CD8-positive, alpha-beta memory T cell (primary cell): ENCODE results near the gene DERA. TPM values are rescaled to one million over a fixed set of nuclear protein-coding genes. Genes with fewer than 3 reads are reported as not detected.

Experiments used
- CTCF ChIA-PET: fragments of 350-600 bp; sonication (Branson Sonifier 250); formaldehyde crosslinking; loops from one replicate; lab custom pipeline; 2021; ENCODE audit warnings: antibody characterized with exemption; lab: Charles Lee
- POLR2A ChIA-PET: fragments of 350-600 bp; sonication (Branson Sonifier 250); formaldehyde crosslinking; loops from one replicate; lab custom pipeline; 2021; ENCODE audit warnings: antibody characterized with exemption; lab: Charles Lee
- DNase-seq, 5 donors: peaks; one replicate each; pipeline versions ENCODE4 v3.0.0 to v3.0.0-alpha.2; 2020 to 2022; ENCODE audit warnings: mixed read lengths in 1 of 5
- H3K27ac ChIP-seq: one replicate; pipeline ENCODE4 v1.7.0; 2013; ENCODE audit warnings: low read depth, mild to moderate bottlenecking, low read length, moderate library complexity
- H3K27me3 ChIP-seq: 2 replicates; pipeline ENCODE4 v1.7.0; 2013; ENCODE audit warnings: low read length, mild to moderate bottlenecking; ENCODE audit not compliant: insufficient read depth, poor library complexity, severe bottlenecking
- H3K36me3 ChIP-seq: 2 replicates; pipeline ENCODE4 v1.7.0; 2013; ENCODE audit warnings: mild to moderate bottlenecking, low read length, moderate library complexity; ENCODE audit not compliant: insufficient read depth
- H3K4me1 ChIP-seq: 2 replicates; pipeline ENCODE4 v1.7.0; 2013; ENCODE audit warnings: mild to moderate bottlenecking, low read length, moderate library complexity; ENCODE audit not compliant: insufficient read depth
- H3K4me3 ChIP-seq: 2 replicates; pipeline ENCODE4 v1.7.0; 2013; ENCODE audit warnings: mild to moderate bottlenecking, low read length
- H3K9me3 ChIP-seq: 2 replicates; pipeline ENCODE4 v1.7.0; 2013; ENCODE audit warnings: mild to moderate bottlenecking, low read length
- H3K27ac Mint-ChIP-seq, 8 donors: one replicate each; pipeline ENCODE4 v1.8.0; 2020 to 2021; ENCODE audit warnings: mixed read lengths in 8 of 8, mild to moderate bottlenecking in 6 of 8, inconsistent platforms in 3 of 8, moderate library complexity in 3 of 8
- H3K27me3 Mint-ChIP-seq, 2 donors: one replicate each; pipeline ENCODE4 v1.8.0; 2020 to 2021; ENCODE audit warnings: mixed read lengths in 2 of 2, mild to moderate bottlenecking in 1 of 2, moderate library complexity in 1 of 2
- H3K36me3 Mint-ChIP-seq, 3 donors: one replicate each; pipeline ENCODE4 v1.8.0; 2020 to 2021; ENCODE audit warnings: mixed read lengths in 3 of 3, inconsistent platforms in 1 of 3, mild to moderate bottlenecking in 1 of 3
- H3K4me1 Mint-ChIP-seq, 3 donors: one replicate each; pipeline ENCODE4 v1.8.0; 2020 to 2021; ENCODE audit warnings: mixed read lengths in 3 of 3, inconsistent platforms in 1 of 3, mild to moderate bottlenecking in 1 of 3
- H3K4me3 Mint-ChIP-seq, 7 donors: one replicate each; pipeline ENCODE4 v1.8.0; 2020 to 2021; ENCODE audit warnings: mixed read lengths in 7 of 7, mild to moderate bottlenecking in 6 of 7, moderate library complexity in 4 of 7, inconsistent platforms in 2 of 7
- H3K9me3 Mint-ChIP-seq, 5 donors: one replicate each; pipeline ENCODE4 v1.8.0; 2020 to 2022; ENCODE audit warnings: mixed read lengths in 5 of 5, mild to moderate bottlenecking in 3 of 5, moderate library complexity in 2 of 5, inconsistent platforms in 1 of 5
- polyA plus RNA-seq: library from polyadenylated mRNA; unstranded; fragments of 300-500 nt; fragmentation: Illumina TruSeq; gene quantifications from one replicate; pipeline ENCODE4 v1.2.3, GENCODE V29; 2021
- total RNA-seq, 2 experiments: library from RNA; stranded (reverse); gene quantifications; one replicate each; pipeline ENCODE4 v1.2.3, GENCODE V29; 2021

The DERA gene
- total and polyA plus RNA-seq, 3 experiments from 2014 or later = 25.2 to 26.6 (median 25.8) TPM

DNA sequence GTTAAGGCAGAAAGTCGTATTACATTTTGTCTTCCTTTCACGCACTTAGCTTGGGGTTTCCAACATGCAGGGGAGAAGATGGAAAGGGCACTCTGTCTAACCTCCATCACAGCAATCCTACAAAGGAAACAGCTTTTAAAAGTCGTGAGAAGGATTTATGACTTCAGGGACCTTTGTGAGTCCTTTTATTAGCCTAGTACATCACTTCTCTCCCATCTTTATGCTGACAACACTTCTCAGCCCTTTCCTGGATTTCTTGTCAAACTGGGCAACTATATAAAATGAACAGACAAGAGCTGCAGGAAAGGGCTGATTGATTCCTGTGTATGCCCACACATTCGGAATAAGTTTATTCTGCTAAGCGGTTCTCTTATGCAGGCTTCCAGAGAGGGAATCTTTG lies 159.0 kb downstream of the DERA start:
- Mint-ChIP-seq H3K27me3 (no peaks in the 10 kb centered on the region), H3K9me3 (peaks cover 0 to 4% (median 0%) of the 10 kb centered on the region in 5 donors), H3K4me3 (no peak overlapping the region), H3K27ac (no peak overlapping the region), H3K36me3 (no peaks in the 10 kb centered on the region), H3K4me1 (no peaks in the 10 kb centered on the region)
- H3K27me3 ChIP-seq = no peaks in the 10 kb centered on the region
- no peak for DNase-seq
- no peak overlapping the region for H3K27ac ChIP-seq
- no peaks in the 10 kb centered on the region for H3K36me3 ChIP-seq
- no peaks in the 10 kb centered on the region for H3K9me3 ChIP-seq
- CTCF ChIA-PET = no interaction called here
- H3K4me3 ChIP-seq = no peak overlapping the region
- POLR2A ChIA-PET = no interaction called here
- no peaks in the 10 kb centered on the region for H3K4me1 ChIP-seq

DNA sequence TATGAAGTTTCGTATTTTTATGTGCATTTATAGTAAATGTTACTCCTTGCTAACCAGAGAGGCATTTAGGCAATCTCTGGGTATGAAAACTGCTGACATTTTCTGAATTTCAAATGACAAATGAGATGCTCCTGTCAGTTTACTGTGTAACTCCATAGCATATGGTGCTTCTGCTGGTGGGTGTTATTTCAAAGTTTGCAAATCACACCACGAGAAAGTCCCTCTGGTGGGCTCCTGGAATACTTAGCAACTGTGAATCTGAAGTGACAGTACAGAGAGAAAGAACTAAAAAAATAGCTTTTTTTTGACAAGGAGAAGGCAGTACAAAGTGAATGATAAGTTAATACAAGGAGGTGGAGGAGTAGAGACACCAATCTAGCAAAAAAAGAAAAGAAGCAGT lies 161.5 kb downstream of the DERA start:
- Mint-ChIP-seq H3K36me3 (no peaks in the 10 kb centered on the region), H3K27me3 (no peaks in the 10 kb centered on the region)

DNA sequence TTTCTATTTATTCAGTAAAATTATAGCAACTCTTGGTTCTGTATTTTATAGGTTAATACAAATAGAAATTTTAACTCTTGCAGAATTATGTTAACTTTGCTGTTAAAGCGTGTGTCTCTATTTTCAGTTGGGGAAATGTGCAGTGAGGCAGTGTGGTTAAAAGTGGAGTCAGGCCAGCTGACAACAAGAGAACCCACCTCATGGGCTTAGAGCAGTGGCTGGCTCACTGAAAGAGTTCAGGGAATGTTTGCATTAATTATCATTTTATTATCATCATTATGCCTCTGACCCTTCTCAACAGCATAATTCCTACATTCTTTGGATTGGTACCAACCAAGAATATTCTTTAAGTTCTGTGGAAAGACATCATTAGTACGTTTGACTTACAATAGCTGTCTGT lies 163.8 kb downstream of the DERA start:
- H3K9me3 Mint-ChIP-seq = no peaks in the 10 kb centered on the region
- Histone ChIP-seq H3K4me1 (no peaks in the 10 kb centered on the region), H3K27me3 (no peaks in the 10 kb centered on the region), H3K4me3 (no peak overlapping the region), H3K36me3 (no peaks in the 10 kb centered on the region), H3K9me3 (no peaks in the 10 kb centered on the region), H3K27ac (no peak overlapping the region)
- ChIA-PET CTCF (no interaction called here), POLR2A (no interaction called here)
- no peaks in the 10 kb centered on the region for H3K4me1 Mint-ChIP-seq
- H3K27me3 Mint-ChIP-seq = no peaks in the 10 kb centered on the region
- no peak for DNase-seq
- H3K4me3 Mint-ChIP-seq = no peak overlapping the region
- no peak overlapping the region for H3K27ac Mint-ChIP-seq
- H3K36me3 Mint-ChIP-seq = no peaks in the 10 kb centered on the region

More for the DNA sequence above, 161.5 kb downstream of the DERA start:
- Mint-ChIP-seq H3K4me1 (no peaks in the 10 kb centered on the region), H3K27ac (no peak overlapping the region), H3K9me3 (peaks cover 0 to 3% (median 0%) of the 10 kb centered on the region in 5 donors), H3K4me3 (no peak overlapping the region)
- Histone ChIP-seq H3K4me1 (no peaks in the 10 kb centered on the region), H3K9me3 (no peaks in the 10 kb centered on the region), H3K27me3 (no peaks in the 10 kb centered on the region), H3K4me3 (no peak overlapping the region), H3K27ac (no peak overlapping the region), H3K36me3 (no peaks in the 10 kb centered on the region)
- no peak for DNase-seq
- ChIA-PET POLR2A (no interaction called here), CTCF (no interaction called here)

DNA sequence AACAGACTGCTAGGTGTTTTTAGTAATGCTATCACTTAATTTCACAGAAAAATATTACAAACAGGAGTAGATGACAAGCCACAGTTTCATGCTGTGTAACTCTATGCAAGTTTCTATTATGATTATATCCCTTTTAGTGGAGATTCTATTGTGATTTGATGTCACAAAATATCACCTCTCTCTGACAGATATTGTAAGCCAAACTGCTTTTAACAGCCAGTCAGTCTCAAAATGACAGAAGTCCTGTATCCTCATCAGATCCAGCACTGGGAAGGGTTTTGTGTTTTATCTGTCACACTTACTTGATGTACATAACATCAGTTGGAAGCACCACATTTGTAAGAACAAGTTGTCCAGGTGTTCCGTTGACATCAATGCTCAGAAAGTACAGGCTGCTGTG lies 164.8 kb downstream of the DERA start:
- no peaks in the 10 kb centered on the region for H3K27me3 ChIP-seq
- Mint-ChIP-seq H3K4me3 (no peak overlapping the region), H3K27me3 (no peaks in the 10 kb centered on the region), H3K36me3 (no peaks in the 10 kb centered on the region), H3K4me1 (no peaks in the 10 kb centered on the region), H3K27ac (no peak overlapping the region), H3K9me3 (no peaks in the 10 kb centered on the region)
- no peaks in the 10 kb centered on the region for H3K9me3 ChIP-seq
- POLR2A ChIA-PET = no interaction called here
- CTCF ChIA-PET = no interaction called here
- no peak overlapping the region for H3K27ac ChIP-seq
- no peak overlapping the region for H3K4me3 ChIP-seq
- H3K36me3 ChIP-seq = no peaks in the 10 kb centered on the region
- no peak for DNase-seq
- H3K4me1 ChIP-seq = no peaks in the 10 kb centered on the region

DNA sequence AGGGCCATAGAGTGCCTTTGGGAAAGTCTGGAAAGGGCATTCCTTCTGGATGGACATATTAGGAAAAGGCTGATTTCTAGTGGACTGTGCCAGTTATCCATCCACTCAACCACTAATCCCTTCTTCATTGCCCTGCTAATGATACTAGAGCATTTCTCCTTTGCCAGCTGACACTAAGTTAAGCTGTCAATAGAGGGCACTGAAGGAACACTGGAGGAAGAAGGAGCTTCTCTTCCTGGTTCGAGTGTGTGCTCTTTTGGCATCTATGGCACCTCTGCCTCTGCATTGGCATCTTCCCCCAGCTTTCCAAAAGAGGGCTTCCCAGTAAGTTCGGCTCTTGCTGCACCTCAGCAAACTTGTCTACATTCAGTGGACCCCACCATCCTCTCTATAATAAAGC lies 165.4 kb downstream of the DERA start:
- no peak for DNase-seq
- Histone ChIP-seq H3K27ac (no peak overlapping the region), H3K9me3 (no peaks in the 10 kb centered on the region), H3K4me1 (no peaks in the 10 kb centered on the region), H3K27me3 (no peaks in the 10 kb centered on the region), H3K4me3 (no peak overlapping the region), H3K36me3 (no peaks in the 10 kb centered on the region)
- Mint-ChIP-seq H3K27me3 (no peaks in the 10 kb centered on the region), H3K36me3 (no peaks in the 10 kb centered on the region), H3K9me3 (no peaks in the 10 kb centered on the region), H3K4me1 (no peaks in the 10 kb centered on the region), H3K4me3 (no peak overlapping the region), H3K27ac (no peak overlapping the region)
- POLR2A ChIA-PET = no interaction called here
- CTCF ChIA-PET = interaction anchor here (1.2 kb wide), 1 partner anchor 9 kb away, joined by 3 read pairs; no protein-coding TSS in a partner anchor

DNA sequence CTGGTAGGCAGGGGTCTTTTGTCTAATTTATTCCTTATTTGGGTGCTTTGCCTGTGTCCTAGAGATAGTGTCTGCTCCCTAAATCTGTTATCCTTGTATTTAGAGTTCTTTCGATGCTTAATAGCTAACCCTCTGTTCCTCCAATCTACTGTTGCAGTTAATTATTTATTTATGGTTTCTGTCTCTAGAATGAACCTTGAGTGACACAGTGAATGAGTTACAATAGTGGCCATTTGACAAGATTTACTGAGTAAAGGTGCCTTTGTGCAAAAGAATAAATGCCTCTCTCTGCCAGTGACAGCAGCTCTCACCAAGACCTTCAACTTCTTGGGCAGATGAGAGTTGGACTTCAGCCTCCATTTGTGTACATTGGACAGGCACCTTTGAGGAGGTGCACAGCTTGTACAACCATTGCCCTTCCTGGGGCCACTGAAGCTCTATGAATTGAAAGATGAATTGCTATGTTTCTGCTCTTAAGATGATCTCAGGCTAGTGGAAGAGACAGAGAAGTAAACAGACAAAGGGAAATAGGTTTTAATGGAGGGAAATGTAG lies 165.9 kb downstream of the DERA start:
- Histone ChIP-seq H3K36me3 (no peaks in the 10 kb centered on the region), H3K9me3 (no peaks in the 10 kb centered on the region), H3K27me3 (no peaks in the 10 kb centered on the region), H3K4me1 (no peaks in the 10 kb centered on the region), H3K4me3 (no peak overlapping the region), H3K27ac (no peak overlapping the region)
- no peaks in the 10 kb centered on the region for H3K4me1 Mint-ChIP-seq
- POLR2A ChIA-PET = no interaction called here
- no peaks in the 10 kb centered on the region for H3K9me3 Mint-ChIP-seq
- no peak for DNase-seq
- no peak overlapping the region for H3K4me3 Mint-ChIP-seq
- no peaks in the 10 kb centered on the region for H3K27me3 Mint-ChIP-seq
- no peak overlapping the region for H3K27ac Mint-ChIP-seq
- CTCF ChIA-PET = interaction anchor here (1.2 kb wide), 1 partner anchor 8 kb away, joined by 3 read pairs; no protein-coding TSS in a partner anchor
- H3K36me3 Mint-ChIP-seq = no peaks in the 10 kb centered on the region

DNA sequence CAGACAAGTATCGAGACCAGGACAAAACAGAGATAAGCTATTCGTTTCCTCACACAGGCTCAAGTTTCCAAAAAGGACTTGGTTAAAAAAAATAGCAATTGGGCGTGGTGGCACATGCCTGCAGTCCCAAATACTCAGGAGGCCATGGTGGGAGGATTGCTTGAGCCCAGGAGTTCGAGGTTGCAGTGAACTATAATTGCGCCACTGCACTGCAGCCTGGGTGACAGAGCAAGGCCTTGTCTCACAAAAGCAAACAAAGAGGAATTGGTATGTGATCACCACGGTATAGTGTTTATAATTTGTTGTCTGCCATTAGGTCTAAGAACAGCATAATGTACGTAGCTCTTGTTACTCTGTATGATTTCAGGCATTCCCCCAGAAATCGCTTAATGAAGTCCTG lies 175.3 kb downstream of the DERA start:
- ChIA-PET CTCF (no interaction called here), POLR2A (no interaction called here)
- Histone ChIP-seq H3K4me3 (no peak overlapping the region), H3K36me3 (no peaks in the 10 kb centered on the region), H3K27ac (no peak overlapping the region), H3K4me1 (no peaks in the 10 kb centered on the region), H3K27me3 (no peaks in the 10 kb centered on the region), H3K9me3 (no peaks in the 10 kb centered on the region)
- H3K9me3 Mint-ChIP-seq = peaks cover 0 to 7% (median 0%) of the 10 kb centered on the region in 5 donors
- H3K4me3 Mint-ChIP-seq = no peak overlapping the region
- H3K4me1 Mint-ChIP-seq = no peaks in the 10 kb centered on the region
- no peak overlapping the region for H3K27ac Mint-ChIP-seq
- no peak for DNase-seq
- no peaks in the 10 kb centered on the region for H3K27me3 Mint-ChIP-seq
- H3K36me3 Mint-ChIP-seq = no peaks in the 10 kb centered on the region

DNA sequence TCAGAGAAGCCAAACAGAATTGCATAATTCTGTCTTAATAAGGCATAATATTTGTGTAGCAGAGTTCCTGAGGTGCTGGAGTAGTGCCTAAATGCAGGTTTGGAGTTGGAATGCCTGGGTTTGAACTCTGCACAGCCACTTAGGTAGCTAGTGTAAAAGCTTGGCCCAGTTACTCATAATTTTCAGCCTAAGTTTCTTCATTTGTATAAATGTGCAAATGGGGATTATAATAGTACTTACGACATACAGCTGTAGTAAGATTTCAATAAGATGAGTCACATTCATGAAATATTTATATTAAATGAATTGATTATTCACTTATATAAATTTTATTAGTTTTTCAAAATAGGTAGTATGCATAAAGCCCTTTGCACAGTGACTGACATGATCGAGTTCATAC lies 175.8 kb downstream of the DERA start:
- Mint-ChIP-seq H3K27me3 (no peaks in the 10 kb centered on the region), H3K4me3 (no peak overlapping the region), H3K36me3 (no peaks in the 10 kb centered on the region), H3K27ac (no peak overlapping the region), H3K9me3 (peaks cover 0 to 7% (median 0%) of the 10 kb centered on the region in 5 donors), H3K4me1 (no peaks in the 10 kb centered on the region)
- no peaks in the 10 kb centered on the region for H3K36me3 ChIP-seq
- no peaks in the 10 kb centered on the region for H3K9me3 ChIP-seq
- CTCF ChIA-PET = no interaction called here
- no peaks in the 10 kb centered on the region for H3K27me3 ChIP-seq
- no peaks in the 10 kb centered on the region for H3K4me1 ChIP-seq
- no peak overlapping the region for H3K27ac ChIP-seq
- H3K4me3 ChIP-seq = no peak overlapping the region
- POLR2A ChIA-PET = no interaction called here
- DNase-seq = no peak
